HEK293 (cell line): ENCODE measurements around the gene MRPL55.

ENCODE experiments used
- GLIS2 ChIP-seq: fragments of 450-650 bp; formaldehyde crosslinking; IDR thresholded peaks from 2 replicates; pipeline ENCODE4 v1.5.1; 2016; ENCODE audit warnings: missing biosample characterization, missing genetic modification characterization
- HOXA7 ChIP-seq: sonication (generic); formaldehyde crosslinking; IDR thresholded peaks from 2 replicates; pipeline ENCODE4 v1.8.1; 2022; ENCODE audit warnings: missing genetic modification reagents, borderline replicate concordance
- PRDM1 ChIP-seq: fragments of 450-650 bp; formaldehyde crosslinking; IDR thresholded peaks from 2 replicates; pipeline ENCODE4; 2016; ENCODE audit warnings: missing biosample characterization, missing genetic modification characterization
- ZBTB20 ChIP-seq: fragments of 450-650 bp; formaldehyde crosslinking; IDR thresholded peaks from 2 replicates; pipeline ENCODE4 v1.5.1; 2016; ENCODE audit warnings: missing biosample characterization, missing genetic modification characterization
- ZBTB7A ChIP-seq: fragments of 450-650 bp; formaldehyde crosslinking; IDR thresholded peaks from 2 replicates; pipeline ENCODE4 v1.5.1; 2016; ENCODE audit warnings: low read depth, missing biosample characterization, missing genetic modification characterization
- ZFHX2 ChIP-seq: fragments of 450-650 bp; formaldehyde crosslinking; conservative IDR thresholded peaks from 2 replicates; pipeline ENCODE4 v1.5.1; 2016; ENCODE audit warnings: missing biosample characterization, missing genetic modification characterization
- ZIC2 ChIP-seq: fragments of 450-650 bp; formaldehyde crosslinking; IDR thresholded peaks from 2 replicates; pipeline ENCODE4 v1.5.1; 2016; ENCODE audit warnings: missing biosample characterization, missing genetic modification characterization
- ZNF175 ChIP-seq: fragments of 450-650 bp; formaldehyde crosslinking; IDR thresholded peaks from 2 replicates; pipeline ENCODE4 v1.5.1; 2016; ENCODE audit warnings: missing biosample characterization, missing genetic modification characterization
- ZNF24 ChIP-seq: fragments of 450-650 bp; formaldehyde crosslinking; IDR thresholded peaks from 2 replicates; pipeline ENCODE4 v1.5.1; 2016; ENCODE audit warnings: missing biosample characterization, missing genetic modification characterization
- ZNF404 ChIP-seq: fragments of 450-650 bp; formaldehyde crosslinking; IDR thresholded peaks from 2 replicates; pipeline ENCODE4 v1.5.1; 2017; ENCODE audit warnings: missing biosample characterization, missing genetic modification characterization
- ZNF416 ChIP-seq: fragments of 450-650 bp; formaldehyde crosslinking; IDR thresholded peaks from 2 replicates; pipeline ENCODE4 v1.5.1; 2016; ENCODE audit warnings: missing biosample characterization, missing genetic modification characterization
- ZNF548 ChIP-seq: fragments of 450-650 bp; formaldehyde crosslinking; IDR thresholded peaks from 2 replicates; pipeline ENCODE4 v1.5.1; 2016; ENCODE audit warnings: missing biosample characterization, missing genetic modification characterization
- ZNF626 ChIP-seq: fragments of 450-650 bp; sonication (Bioruptor Pico); formaldehyde crosslinking; IDR thresholded peaks from 2 replicates; pipeline ENCODE4 v1.5.1; 2018; ENCODE audit warnings: missing biosample characterization, missing genetic modification characterization, inconsistent platforms
- ZNF76 ChIP-seq: fragments of 450-650 bp; formaldehyde crosslinking; IDR thresholded peaks from 2 replicates; pipeline ENCODE4; 2016; ENCODE audit warnings: low read depth, missing biosample characterization, missing genetic modification characterization, borderline replicate concordance
- ZNF777 ChIP-seq: fragments of 450-650 bp; formaldehyde crosslinking; IDR thresholded peaks from 2 replicates; pipeline ENCODE4 v1.5.1; 2017; ENCODE audit warnings: missing biosample characterization, missing genetic modification characterization, borderline replicate concordance
- TF ChIP-seq, protein P1 (sequence below): fragments of 450-650 bp; formaldehyde crosslinking; IDR thresholded peaks from 2 replicates; pipeline ENCODE4 v1.5.1; 2016; ENCODE audit warnings: missing biosample characterization, missing genetic modification characterization
- TF ChIP-seq, protein P2 (sequence below): fragments of 450-650 bp; formaldehyde crosslinking; IDR thresholded peaks from 2 replicates; pipeline ENCODE4 v1.5.1; 2016; ENCODE audit warnings: missing biosample characterization, missing genetic modification characterization
- TF ChIP-seq, protein P3 (sequence below): fragments of 450-650 bp; formaldehyde crosslinking; IDR thresholded peaks from 2 replicates; pipeline ENCODE4 v1.5.1; 2016; ENCODE audit warnings: missing biosample characterization, missing genetic modification characterization
- TF ChIP-seq, protein P4 (sequence below): fragments of 450-650 bp; formaldehyde crosslinking; conservative IDR thresholded peaks from 2 replicates; pipeline ENCODE4 v1.5.1; 2016; ENCODE audit warnings: low read depth, missing biosample characterization, missing genetic modification characterization
- TF ChIP-seq, protein P5 (sequence below): fragments of 450-650 bp; formaldehyde crosslinking; IDR thresholded peaks from 2 replicates; pipeline ENCODE4 v1.5.1; 2016; ENCODE audit warnings: missing biosample characterization, missing genetic modification characterization
- TF ChIP-seq, protein P6 (sequence below): fragments of 450-650 bp; formaldehyde crosslinking; IDR thresholded peaks from 2 replicates; pipeline ENCODE4 v1.5.1; 2016; ENCODE audit warnings: missing biosample characterization, missing genetic modification characterization
- TF ChIP-seq, protein P7 (sequence below): fragments of 450-650 bp; formaldehyde crosslinking; IDR thresholded peaks from 2 replicates; pipeline ENCODE4 v1.5.1; 2017; ENCODE audit warnings: missing biosample characterization, missing genetic modification characterization
- TF ChIP-seq, protein P8 (sequence below): fragments of 450-650 bp; formaldehyde crosslinking; IDR thresholded peaks from 2 replicates; pipeline ENCODE4 v1.5.1; 2016; ENCODE audit warnings: missing biosample characterization, missing genetic modification characterization

Gene MRPL55

DNA sequence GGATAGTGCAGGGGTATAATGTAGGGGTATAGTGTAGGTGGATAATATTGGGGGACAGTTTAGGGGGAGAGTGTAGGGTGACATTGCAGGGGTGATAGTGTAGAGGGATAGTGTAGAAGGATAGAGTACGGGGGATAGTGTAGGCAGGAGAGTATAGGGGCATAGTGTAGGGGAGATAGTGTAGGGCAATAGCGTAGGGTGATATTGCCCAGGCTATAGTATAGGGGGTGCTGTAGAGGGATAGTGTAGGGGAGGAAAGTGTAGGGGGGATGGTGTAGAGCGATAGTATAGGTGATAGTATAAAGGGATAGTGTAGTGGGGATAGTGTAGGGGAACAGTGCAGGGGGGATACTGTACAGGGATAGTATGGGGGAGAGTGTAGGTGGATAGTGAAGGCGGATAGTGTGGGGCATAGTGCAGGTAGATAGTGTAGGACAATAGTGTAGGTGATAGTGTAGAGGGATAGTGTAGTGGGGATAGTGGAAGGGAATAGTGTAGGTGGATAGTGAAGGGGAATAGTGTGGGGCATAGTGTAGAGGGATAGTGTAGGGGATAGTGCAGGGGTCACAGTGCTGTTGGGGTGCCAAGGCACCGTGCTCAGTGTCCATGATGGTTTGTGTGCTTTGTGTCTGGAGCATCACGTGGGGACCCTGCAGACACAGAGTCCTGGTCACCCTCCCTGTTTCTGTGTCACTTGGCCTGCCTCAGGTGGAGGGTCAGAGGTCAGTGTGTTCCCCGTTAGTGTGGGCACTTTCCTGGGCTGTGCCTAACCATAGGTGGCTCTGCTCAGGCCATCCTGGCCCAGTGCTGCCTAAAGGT, 37.1 kb downstream of the MRPL55 start (continued):
- 0 out of 2 replicates have a peak, but pooled peaks have one; percentile 9 for TF ChIP-seq ZNF175 (tag by site-specific recombination)
- TF ChIP-seq, protein P1, sequence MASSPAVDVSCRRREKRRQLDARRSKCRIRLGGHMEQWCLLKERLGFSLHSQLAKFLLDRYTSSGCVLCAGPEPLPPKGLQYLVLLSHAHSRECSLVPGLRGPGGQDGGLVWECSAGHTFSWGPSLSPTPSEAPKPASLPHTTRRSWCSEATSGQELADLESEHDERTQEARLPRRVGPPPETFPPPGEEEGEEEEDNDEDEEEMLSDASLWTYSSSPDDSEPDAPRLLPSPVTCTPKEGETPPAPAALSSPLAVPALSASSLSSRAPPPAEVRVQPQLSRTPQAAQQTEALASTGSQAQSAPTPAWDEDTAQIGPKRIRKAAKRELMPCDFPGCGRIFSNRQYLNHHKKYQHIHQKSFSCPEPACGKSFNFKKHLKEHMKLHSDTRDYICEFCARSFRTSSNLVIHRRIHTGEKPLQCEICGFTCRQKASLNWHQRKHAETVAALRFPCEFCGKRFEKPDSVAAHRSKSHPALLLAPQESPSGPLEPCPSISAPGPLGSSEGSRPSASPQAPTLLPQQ (tag by site-specific recombination): no peak
- TF ChIP-seq, protein P2, sequence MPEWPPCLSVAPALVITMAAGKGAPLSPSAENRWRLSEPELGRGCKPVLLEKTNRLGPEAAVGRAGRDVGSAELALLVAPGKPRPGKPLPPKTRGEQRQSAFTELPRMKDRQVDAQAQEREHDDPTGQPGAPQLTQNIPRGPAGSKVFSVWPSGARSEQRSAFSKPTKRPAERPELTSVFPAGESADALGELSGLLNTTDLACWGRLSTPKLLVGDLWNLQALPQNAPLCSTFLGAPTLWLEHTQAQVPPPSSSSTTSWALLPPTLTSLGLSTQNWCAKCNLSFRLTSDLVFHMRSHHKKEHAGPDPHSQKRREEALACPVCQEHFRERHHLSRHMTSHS (tag by site-specific recombination): no peak
- TF ChIP-seq, protein P3, sequence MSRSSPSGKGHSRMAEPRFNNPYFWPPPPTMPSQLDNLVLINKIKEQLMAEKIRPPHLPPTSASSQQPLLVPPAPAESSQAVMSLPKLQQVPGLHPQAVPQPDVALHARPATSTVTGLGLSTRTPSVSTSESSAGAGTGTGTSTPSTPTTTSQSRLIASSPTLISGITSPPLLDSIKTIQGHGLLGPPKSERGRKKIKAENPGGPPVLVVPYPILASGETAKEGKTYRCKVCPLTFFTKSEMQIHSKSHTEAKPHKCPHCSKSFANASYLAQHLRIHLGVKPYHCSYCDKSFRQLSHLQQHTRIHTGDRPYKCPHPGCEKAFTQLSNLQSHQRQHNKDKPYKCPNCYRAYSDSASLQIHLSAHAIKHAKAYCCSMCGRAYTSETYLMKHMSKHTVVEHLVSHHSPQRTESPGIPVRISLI (tag by site-specific recombination): no peak
- TF ChIP-seq ZBTB7A (tag by site-specific recombination): peak; percentile 78; the same call in 1 of the 2 replicates
- TF ChIP-seq, protein P4, sequence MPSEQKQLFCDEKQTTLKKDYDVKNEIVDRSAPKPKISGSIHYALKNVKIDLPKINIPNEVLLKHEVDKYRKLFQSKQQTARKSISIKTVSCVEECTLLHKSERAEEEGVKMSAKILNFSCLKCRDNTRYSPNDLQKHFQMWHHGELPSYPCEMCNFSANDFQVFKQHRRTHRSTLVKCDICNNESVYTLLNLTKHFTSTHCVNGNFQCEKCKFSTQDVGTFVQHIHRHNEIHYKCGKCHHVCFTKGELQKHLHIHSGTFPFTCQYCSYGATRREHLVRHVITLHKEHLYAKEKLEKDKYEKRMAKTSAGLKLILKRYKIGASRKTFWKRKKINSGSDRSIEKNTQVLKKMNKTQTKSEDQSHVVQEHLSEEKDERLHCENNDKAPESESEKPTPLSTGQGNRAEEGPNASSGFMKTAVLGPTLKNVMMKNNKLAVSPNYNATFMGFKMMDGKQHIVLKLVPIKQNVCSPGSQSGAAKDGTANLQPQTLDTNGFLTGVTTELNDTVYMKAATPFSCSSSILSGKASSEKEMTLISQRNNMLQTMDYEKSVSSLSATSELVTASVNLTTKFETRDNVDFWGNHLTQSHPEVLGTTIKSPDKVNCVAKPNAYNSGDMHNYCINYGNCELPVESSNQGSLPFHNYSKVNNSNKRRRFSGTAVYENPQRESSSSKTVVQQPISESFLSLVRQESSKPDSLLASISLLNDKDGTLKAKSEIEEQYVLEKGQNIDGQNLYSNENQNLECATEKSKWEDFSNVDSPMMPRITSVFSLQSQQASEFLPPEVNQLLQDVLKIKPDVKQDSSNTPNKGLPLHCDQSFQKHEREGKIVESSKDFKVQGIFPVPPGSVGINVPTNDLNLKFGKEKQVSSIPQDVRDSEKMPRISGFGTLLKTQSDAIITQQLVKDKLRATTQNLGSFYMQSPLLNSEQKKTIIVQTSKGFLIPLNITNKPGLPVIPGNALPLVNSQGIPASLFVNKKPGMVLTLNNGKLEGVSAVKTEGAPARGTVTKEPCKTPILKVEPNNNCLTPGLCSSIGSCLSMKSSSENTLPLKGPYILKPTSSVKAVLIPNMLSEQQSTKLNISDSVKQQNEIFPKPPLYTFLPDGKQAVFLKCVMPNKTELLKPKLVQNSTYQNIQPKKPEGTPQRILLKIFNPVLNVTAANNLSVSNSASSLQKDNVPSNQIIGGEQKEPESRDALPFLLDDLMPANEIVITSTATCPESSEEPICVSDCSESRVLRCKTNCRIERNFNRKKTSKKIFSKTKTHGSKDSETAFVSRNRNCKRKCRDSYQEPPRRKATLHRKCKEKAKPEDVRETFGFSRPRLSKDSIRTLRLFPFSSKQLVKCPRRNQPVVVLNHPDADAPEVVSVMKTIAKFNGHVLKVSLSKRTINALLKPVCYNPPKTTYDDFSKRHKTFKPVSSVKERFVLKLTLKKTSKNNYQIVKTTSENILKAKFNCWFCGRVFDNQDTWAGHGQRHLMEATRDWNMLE: no peak
- peak; percentile 13; the same call in 1 of the 2 replicates for TF ChIP-seq ZBTB20 (tag by site-specific recombination)
- TF ChIP-seq, protein P5, sequence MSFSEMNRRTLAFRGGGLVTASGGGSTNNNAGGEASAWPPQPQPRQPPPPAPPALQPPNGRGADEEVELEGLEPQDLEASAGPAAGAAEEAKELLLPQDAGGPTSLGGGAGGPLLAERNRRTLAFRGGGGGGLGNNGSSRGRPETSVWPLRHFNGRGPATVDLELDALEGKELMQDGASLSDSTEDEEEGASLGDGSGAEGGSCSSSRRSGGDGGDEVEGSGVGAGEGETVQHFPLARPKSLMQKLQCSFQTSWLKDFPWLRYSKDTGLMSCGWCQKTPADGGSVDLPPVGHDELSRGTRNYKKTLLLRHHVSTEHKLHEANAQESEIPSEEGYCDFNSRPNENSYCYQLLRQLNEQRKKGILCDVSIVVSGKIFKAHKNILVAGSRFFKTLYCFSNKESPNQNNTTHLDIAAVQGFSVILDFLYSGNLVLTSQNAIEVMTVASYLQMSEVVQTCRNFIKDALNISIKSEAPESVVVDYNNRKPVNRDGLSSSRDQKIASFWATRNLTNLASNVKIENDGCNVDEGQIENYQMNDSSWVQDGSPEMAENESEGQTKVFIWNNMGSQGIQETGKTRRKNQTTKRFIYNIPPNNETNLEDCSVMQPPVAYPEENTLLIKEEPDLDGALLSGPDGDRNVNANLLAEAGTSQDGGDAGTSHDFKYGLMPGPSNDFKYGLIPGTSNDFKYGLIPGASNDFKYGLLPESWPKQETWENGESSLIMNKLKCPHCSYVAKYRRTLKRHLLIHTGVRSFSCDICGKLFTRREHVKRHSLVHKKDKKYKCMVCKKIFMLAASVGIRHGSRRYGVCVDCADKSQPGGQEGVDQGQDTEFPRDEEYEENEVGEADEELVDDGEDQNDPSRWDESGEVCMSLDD (tag by site-specific recombination): peak; percentile 61; the same call in 1 of the 2 replicates
- TF ChIP-seq ZNF777 (tag by site-specific recombination): no peak
- TF ChIP-seq ZNF416 (tag by site-specific recombination): no peak
- no peak for TF ChIP-seq ZNF24 (tag by site-specific recombination)
- TF ChIP-seq ZNF548 (tag by site-specific recombination): no peak
- TF ChIP-seq, protein P6, sequence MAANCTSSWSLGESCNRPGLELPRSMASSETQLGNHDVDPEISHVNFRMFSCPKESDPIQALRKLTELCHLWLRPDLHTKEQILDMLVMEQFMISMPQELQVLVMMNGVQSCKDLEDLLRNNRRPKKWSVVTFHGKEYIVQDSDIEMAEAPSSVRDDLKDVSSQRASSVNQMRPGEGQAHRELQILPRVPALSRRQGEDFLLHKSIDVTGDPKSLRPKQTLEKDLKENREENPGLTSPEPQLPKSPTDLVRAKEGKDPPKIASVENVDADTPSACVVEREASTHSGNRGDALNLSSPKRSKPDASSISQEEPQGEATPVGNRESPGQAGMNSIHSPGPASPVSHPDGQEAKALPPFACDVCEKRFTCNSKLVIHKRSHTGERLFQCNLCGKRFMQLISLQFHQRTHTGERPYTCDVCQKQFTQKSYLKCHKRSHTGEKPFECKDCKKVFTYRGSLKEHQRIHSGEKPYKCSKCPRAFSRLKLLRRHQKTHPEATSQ (tag by site-specific recombination): peak; percentile 48; the same call in 1 of the 2 replicates
- no peak for TF ChIP-seq ZNF404
- no peak for TF ChIP-seq ZNF76 (tag by site-specific recombination)
- TF ChIP-seq, protein P7, sequence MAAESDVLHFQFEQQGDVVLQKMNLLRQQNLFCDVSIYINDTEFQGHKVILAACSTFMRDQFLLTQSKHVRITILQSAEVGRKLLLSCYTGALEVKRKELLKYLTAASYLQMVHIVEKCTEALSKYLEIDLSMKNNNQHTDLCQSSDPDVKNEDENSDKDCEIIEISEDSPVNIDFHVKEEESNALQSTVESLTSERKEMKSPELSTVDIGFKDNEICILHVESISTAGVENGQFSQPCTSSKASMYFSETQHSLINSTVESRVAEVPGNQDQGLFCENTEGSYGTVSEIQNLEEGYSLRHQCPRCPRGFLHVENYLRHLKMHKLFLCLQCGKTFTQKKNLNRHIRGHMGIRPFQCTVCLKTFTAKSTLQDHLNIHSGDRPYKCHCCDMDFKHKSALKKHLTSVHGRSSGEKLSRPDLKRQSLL (tag by site-specific recombination): no peak
- TF ChIP-seq ZIC2 (tag by site-specific recombination): no peak
- TF ChIP-seq ZFHX2: peak; percentile 95
- TF ChIP-seq, protein P8, sequence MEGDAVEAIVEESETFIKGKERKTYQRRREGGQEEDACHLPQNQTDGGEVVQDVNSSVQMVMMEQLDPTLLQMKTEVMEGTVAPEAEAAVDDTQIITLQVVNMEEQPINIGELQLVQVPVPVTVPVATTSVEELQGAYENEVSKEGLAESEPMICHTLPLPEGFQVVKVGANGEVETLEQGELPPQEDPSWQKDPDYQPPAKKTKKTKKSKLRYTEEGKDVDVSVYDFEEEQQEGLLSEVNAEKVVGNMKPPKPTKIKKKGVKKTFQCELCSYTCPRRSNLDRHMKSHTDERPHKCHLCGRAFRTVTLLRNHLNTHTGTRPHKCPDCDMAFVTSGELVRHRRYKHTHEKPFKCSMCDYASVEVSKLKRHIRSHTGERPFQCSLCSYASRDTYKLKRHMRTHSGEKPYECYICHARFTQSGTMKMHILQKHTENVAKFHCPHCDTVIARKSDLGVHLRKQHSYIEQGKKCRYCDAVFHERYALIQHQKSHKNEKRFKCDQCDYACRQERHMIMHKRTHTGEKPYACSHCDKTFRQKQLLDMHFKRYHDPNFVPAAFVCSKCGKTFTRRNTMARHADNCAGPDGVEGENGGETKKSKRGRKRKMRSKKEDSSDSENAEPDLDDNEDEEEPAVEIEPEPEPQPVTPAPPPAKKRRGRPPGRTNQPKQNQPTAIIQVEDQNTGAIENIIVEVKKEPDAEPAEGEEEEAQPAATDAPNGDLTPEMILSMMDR (tag by site-specific recombination): peak; percentile 65; the same call in 1 of the 2 replicates
- TF ChIP-seq ZNF626 (tag by site-specific recombination): no peak
- no peak for TF ChIP-seq GLIS2 (tag by site-specific recombination)
- TF ChIP-seq HOXA7 (CRISPR knock-in tag): no peak
- peak; percentile 99 for TF ChIP-seq PRDM1 (tag by site-specific recombination)
